GM19023 (cell line): Measurements from ENCODE around the gene KCP.

Source experiments
- ATAC-seq: cut with Tn5 transposase; IDR thresholded peaks from one replicate; pipeline ENCODE4 v1.9.1; 2021; ENCODE audit warnings: mild to moderate bottlenecking, moderate library complexity; ENCODE audit not compliant: unreplicated experiment

Gene KCP

DNA sequence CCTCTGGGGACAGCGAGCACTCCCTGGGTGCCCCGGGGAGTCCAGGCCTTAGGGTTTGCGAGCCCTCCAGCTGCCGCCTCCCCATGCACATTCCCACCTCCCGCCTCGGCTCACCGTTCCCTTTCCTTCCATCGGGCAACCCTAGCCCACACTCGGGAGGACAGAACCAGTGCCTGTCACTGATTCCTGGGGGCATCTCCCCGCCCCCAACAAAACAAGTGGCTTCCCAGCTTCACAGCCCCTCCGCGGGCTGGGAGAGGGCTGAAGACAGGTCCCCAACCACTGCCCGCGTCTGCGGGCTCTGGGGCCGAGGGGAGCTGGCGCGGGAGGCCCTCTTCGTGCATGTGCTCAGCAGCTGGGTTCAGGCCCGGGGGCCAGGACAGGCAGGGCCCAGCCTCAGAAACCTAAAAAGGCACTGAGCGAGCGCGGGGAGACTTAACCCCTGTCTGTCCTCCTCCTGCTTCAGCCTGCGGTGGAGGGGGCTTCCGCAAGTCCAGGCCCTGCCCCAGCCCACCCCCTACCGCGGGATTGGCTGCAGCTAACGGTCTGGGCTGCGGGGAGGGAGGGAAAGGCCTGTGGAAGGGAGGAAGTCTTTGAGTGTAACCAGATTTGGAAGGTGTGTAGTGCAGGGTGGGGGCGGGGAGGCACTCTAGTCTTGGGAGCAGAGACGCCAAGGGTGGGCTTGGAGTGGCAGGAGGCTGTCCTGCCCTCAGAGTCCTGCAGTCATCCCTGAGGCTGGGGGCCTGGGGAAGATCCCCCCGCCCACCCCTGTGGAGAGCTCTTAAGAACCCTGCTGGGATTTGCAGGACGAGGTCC, 79.1 kb downstream of the KCP start:
- ATAC-seq: no peak

DNA sequence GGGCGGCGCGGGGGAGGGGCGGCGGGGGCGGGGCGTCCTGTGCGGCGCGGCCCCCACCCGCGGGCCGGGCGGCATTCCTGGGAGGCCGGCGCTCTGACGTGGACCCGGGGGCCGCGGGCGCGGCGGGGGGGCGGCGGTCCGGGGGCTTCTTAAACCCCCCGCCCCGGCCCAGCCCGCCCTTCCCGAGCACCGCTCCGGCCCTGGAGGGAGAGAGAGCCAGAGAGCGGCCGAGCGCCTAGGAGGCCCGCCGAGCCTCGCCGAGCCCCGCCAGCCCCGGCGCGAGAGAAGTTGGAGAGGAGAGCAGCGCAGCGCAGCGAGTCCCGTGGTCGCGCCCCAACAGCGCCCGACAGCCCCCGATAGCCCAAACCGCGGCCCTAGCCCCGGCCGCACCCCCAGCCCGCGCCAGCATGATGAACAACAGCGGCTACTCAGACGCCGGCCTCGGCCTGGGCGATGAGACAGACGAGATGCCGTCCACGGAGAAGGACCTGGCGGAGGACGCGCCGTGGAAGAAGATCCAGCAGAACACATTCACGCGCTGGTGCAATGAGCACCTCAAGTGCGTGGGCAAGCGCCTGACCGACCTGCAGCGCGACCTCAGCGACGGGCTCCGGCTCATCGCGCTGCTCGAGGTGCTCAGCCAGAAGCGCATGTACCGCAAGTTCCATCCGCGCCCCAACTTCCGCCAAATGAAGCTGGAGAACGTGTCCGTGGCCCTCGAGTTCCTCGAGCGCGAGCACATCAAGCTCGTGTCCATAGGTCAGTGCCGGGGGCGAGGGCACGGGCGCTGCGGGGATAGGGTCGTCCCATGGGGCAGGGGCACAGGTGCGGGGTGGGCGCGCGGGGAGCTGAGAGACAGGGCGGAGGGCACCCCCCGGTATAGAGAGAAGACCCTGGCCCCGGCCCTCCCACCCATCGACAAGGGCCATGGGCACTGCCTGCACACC, 80.0 kb downstream of the KCP start, which contains the start of gene FLNC:
Gene FLNC, plus strand, starts transcription at position 176 of the 947 bp plus-strand sequence. Its CDS starts 232 bp downstream, at position 408.
- no peak for ATAC-seq

DNA sequence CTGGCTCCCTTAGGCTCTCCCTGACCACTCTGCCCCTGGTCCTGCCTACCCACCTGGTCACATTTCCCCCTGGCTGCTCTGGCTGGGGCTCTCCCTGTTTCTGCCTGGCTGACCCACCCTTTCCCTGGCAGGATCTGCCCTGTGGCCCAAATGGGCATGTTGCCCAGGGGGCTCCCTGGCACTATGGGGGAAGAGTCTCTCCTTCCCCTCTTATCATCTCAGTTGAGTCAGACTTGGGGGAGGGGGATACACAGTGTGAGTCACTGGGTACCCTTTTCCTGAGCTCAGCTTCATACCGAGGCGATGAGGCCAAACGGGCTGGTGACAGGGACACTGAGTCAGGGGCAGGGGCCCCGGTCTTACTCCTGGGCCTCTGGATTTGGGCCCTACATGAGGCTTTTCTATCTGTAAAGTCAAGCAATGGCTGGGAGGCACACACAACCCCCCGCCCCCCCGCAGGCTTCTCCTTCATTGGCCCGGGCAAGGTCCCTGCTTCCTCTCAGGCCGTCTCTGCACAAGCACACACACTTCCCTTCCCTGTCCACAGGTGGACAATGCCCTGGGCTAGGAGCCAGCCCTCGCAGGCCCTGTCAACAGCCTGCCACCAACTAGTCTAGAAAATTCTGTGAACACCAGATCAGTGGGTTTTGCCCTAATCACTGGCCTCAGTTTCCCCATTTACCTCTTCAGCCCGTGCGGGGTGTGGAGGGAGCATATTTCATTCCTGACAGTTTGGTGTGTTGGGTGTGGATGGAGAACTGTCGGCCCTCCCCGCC, 80.9 kb downstream of the KCP start:
- ATAC-seq: no peak

DNA sequence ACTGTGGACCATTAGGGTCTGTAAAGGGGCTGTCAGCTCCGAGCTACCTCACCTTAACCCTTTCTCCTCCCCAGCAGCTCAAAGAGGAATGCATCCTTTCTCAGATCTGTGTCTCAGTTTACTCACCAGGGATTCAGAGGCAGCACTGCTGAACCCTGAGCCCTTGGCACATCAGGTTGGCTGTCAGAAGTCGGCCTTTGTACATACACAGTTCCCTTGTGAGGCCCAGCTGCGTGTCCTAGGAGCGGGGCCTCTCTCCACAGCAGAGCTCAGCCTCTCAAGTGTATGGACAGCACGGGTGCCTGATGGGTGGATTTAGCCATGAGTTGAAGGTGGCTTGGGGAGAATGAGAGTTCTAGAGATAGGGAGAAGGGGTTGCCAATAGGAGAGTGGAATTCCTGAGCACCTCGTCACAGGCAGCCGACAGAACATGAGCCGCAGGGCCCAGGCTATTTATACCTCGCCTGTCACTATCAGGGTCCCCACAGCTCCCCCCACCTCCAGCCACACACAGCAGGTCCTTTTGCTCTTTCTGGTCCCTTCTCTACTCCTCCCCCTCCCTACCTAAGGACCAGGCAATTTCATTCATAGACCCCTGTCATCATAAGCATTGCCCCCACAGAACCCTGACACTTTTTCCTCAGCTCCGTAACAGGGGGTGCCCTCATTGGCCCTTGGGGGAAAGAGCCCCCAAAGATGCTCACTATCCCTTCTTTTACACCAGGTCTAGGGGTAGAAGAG, 82.4 kb downstream of the KCP start:
- ATAC-seq: no peak

- ATAC-seq: no peak
Observed at GRCh38 chr7:128827248-128827958, 83.1 kb downstream of the KCP start.

- no peak for ATAC-seq
Observed at GRCh38 chr7:128826916-128827247, 83.6 kb downstream of the KCP start.
